KBM-7 (cell line): ENCODE results near the gene NEDD9.

Source experiments
- DNase-seq: peaks from one replicate; pipeline ENCODE4 v3.0.0-alpha.2; 2015
- in situ Hi-C: fragments of 300-500 bp; cut with MboI; formaldehyde crosslinking; loops from 2 replicates; pipeline ENCODE4 v1.14.3; 2020; ENCODE audit warnings: low sequenced_read_pairs, low pct_unique_long_range_greater_than_20kb, mixed read lengths

NEDD9 gene

GRCh38 chr6:11232193-11232769, at the start of gene NEDD9:
NEDD9 (minus strand) TSS chr6:11232668; CDS start chr6:11232515, 153 bp downstream.
- in situ Hi-C loops: no loop called here
- peak; percentile 96 for DNase-seq

- in situ Hi-C loops: no loop called here
- DNase-seq: peak; percentile 28
Measured at GRCh38 chr6:11282245-11282644, 49.8 kb upstream of the NEDD9 start.

- DNase-seq: no peak
- in situ Hi-C loops: no loop called here
Measured at GRCh38 chr6:11280394-11280793, 47.9 kb upstream of the NEDD9 start.

- DNase-seq: no peak
- in situ Hi-C loops: no loop called here
Measured at GRCh38 chr6:11279284-11279689, 46.8 kb upstream of the NEDD9 start.

GRCh38 chr6:11278207-11278559, 45.7 kb upstream of the NEDD9 start:
- in situ Hi-C loops: no loop called here
- DNase-seq: no peak

- in situ Hi-C loops: no loop called here
- DNase-seq: no peak
Measured at GRCh38 chr6:11277275-11278206, 45.1 kb upstream of the NEDD9 start.

GRCh38 chr6:11276911-11277274, 44.4 kb upstream of the NEDD9 start:
- DNase-seq: no peak
- in situ Hi-C loops: no loop called here

GRCh38 chr6:11276228-11276627, 43.8 kb upstream of the NEDD9 start:
- in situ Hi-C loops: no loop called here
- DNase-seq: no peak

GRCh38 chr6:11275598-11275997, 43.1 kb upstream of the NEDD9 start:
- in situ Hi-C loops: no loop called here

GRCh38 chr6:11273406-11274065, 41.1 kb upstream of the NEDD9 start:
- DNase-seq: no peak
- in situ Hi-C loops: no loop called here

More at GRCh38 chr6:11275598-11275997, 43.1 kb upstream of the NEDD9 start:
- DNase-seq: peak; percentile 67

- DNase-seq: no peak
- in situ Hi-C loops: no loop called here
Measured at GRCh38 chr6:11272491-11273192, 40.2 kb upstream of the NEDD9 start.

GRCh38 chr6:11271228-11272020, 39.0 kb upstream of the NEDD9 start:
- in situ Hi-C loops: no loop called here
- no peak for DNase-seq

- in situ Hi-C loops: no loop called here
- no peak for DNase-seq
Measured at GRCh38 chr6:11270030-11271027, 37.9 kb upstream of the NEDD9 start.

GRCh38 chr6:11268978-11269377, 36.5 kb upstream of the NEDD9 start:
- DNase-seq: no peak
- in situ Hi-C loops: no loop called here

GRCh38 chr6:11266926-11267325, 34.5 kb upstream of the NEDD9 start:
- in situ Hi-C loops: no loop called here
- DNase-seq: no peak

GRCh38 chr6:11265932-11266331, 33.5 kb upstream of the NEDD9 start:
- no peak for DNase-seq
- in situ Hi-C loops: no loop called here

- DNase-seq: no peak
- in situ Hi-C loops: no loop called here
Measured at GRCh38 chr6:11264100-11264499, 31.6 kb upstream of the NEDD9 start.

- in situ Hi-C loops: no loop called here
- no peak for DNase-seq
Measured at GRCh38 chr6:11263291-11263775, 30.9 kb upstream of the NEDD9 start.
